DMS153 treated with DMSO at 0.1 percent for 48 hours (cell line): ENCODE measurements around the gene PHKB.

ENCODE experiments used
- DNase-seq: peaks from one replicate; lab custom pipeline; 2025; ENCODE audit not compliant: unreplicated experiment; lab: John Stamatoyannopoulos, UW

PHKB gene

DNA sequence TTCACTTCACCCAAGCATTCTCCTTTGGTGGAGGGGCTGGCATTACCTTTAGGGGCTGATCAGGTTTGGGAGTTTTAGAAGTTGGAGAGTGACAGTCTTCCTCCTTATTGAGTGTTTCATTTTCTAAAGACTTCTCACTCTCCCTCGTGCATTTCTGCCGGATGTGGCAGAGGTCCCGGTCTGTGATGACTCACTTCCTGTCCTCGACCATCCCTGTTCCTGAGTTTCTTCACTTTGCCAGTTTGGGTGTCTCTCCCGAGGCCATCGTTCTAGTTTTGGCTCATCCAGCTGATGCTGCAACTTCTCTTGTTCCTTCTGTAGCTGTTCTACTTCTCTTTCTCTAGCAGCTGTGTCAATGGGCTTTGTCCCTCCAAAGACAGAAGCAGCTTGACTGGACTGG, 104.3 kb downstream of the PHKB start:
- no peak for DNase-seq

- DNase-seq = no peak
Measured at GRCh38 chr16:47567321-47567720, 106.2 kb downstream of the PHKB start.

DNA sequence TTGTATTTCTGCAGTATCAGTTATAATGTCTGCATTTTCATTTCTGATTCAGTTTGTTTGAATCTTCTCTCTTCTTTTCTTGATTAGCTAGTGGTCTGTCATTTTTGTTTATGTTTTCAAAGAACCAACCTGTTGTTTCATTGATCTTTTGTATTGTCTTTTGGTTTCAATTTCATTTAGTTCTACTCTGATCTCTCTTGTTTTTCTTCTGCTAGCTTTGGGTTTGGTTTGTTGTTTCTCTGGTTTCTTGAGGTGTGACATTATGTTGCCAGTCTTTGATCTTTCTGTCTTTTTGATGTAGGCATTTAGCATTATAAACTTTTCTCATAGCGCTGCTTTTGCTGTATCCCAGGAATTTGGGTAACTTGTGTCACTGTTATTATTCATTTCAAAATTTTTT, 107.2 kb downstream of the PHKB start:
- no peak for DNase-seq

- DNase-seq = no peak
Measured at GRCh38 chr16:47571049-47571448, 109.9 kb downstream of the PHKB start.

DNA sequence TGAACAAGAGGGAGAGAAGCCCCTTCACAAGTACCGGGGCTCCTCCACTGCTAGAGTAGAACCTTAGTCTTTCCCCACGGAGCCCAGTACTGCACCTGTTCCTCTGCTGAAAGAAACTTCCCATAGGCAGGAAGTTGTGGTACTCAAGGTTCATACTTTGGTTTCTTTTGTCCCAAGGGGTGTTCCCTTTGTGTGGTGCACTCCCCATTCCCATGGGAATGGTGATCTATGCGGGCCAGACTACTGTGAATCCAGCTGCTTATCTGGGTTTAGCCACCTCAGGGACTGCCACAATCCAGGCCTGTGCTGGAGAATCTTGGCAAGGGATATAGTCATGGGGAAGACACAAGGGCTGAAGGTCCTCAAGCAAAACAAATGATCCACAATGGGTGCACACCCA, 110.6 kb downstream of the PHKB start:
- DNase-seq = no peak

GRCh38 chr16:47574091-47575054, 113.2 kb downstream of the PHKB start:
- no peak for DNase-seq

GRCh38 chr16:47577029-47577428, 115.9 kb downstream of the PHKB start:
- DNase-seq = no peak

DNA sequence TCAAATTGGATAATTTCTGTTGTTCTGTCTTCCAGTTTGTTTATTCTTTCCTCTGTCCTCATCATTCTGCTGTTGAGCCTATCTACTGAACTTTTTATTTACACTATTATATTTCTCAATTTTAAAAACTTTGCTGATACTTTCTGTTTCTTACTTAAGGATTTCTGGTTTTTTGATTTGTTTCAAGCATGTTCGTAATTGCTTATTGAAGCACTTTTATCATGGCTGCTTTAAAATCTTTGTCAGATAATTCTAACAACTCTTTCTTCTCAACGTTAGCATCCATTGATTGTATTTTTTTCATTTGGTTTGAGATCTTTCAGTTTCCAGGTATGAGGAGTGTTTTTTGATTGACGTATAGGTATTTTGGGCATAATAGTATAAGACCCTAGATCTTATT, 116.9 kb downstream of the PHKB start:
- no peak for DNase-seq

GRCh38 chr16:47578573-47578972, 117.4 kb downstream of the PHKB start:
- DNase-seq = no peak

- DNase-seq = no peak
Measured at GRCh38 chr16:47581114-47581513, 120.0 kb downstream of the PHKB start.

GRCh38 chr16:47584464-47585225, 123.5 kb downstream of the PHKB start:
- DNase-seq = no peak

GRCh38 chr16:47586121-47586520, 125.0 kb downstream of the PHKB start:
- DNase-seq = no peak

DNA sequence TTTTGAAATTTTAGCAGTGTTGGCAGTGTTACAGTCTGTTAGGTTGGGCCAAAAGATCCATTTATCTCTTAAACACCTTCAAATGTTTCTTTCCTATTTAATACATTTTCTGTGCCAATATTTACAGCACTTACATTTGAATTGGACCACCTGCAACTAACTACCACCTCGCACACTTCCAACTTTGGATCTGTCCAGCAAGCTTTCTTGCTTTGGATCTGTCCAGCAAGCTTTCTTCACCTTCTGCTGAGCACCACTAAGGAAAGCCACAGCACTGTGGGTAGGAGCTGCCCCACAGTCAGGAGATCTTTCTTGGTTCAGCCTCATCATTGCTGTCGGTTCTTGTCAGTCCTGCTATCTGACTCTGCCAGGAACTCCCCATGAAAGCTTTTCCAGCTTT, 129.3 kb downstream of the PHKB start:
- DNase-seq = no peak

DNA sequence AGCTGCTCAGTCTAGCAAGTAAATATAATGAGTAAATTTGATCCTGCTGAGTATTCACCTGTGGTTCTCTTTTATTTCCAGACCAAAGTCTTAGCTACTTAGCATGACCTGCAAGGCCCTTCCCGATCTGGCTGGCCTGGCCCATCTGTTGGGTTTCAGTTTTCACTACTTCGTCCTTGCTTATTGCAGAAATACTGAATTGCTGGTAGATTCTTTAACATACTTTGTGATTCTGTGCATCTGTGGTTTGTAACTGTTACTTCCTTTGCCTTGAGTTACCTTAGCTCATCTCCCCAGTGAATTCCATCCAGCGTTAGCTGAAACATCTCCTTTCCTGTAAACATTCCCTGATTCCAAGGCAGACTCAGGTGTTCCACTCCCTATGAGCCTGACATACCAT, 131.1 kb downstream of the PHKB start:
- no peak for DNase-seq

- no peak for DNase-seq
Measured at GRCh38 chr16:47599512-47599911, 138.4 kb downstream of the PHKB start.

GRCh38 chr16:47600376-47600775, 139.2 kb downstream of the PHKB start:
- DNase-seq = no peak

DNA sequence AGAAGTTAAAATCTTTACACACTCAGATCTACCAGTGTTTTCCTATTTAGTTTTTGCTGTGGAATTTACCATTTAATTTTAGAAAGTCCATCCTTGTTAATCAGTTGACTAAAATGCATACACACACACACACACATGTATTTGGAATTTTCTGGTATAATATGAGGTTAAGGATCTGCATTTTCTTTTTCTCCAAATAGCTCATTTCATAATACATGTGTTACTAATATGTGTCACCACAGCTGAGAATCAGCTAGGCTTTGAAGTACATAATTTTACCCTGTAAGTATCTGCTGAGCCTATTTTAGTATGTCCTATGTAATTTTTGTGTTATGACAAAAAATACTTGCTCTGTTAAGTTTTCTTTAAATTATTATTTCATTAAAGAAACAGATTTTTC, 143.2 kb downstream of the PHKB start:
- DNase-seq = no peak

- DNase-seq = no peak
Measured at GRCh38 chr16:47611042-47611441, 149.9 kb downstream of the PHKB start.

DNA sequence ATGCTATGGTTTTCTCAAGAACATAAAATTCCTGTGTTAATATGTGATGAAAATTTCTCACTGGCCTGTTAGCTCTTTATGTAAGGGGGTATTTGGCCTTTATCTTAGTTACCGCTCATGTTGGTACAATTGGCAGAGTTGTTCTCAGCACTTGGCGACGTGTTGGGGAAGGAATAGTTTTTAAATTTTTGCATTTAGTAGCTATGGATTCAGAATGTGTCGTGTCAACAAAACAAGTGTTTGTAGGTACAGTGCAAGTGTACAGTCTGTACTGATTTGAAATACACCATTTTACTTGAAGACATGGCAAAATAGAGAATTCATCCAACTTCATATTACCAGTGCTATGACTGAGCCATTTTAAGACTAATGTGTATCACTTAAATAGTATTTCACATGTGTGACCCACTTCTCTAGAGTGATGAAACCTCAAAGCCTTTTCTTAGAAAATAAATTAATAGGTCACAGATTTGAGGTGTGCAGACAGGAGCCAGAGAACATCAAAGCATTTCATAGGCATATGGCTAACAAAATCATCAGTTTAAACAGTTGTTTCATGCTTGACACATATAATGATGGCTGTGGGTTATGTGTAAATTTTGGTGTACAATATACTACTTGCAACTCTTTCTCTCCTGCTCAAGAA, 150.8 kb downstream of the PHKB start:
- DNase-seq = no peak

DNA sequence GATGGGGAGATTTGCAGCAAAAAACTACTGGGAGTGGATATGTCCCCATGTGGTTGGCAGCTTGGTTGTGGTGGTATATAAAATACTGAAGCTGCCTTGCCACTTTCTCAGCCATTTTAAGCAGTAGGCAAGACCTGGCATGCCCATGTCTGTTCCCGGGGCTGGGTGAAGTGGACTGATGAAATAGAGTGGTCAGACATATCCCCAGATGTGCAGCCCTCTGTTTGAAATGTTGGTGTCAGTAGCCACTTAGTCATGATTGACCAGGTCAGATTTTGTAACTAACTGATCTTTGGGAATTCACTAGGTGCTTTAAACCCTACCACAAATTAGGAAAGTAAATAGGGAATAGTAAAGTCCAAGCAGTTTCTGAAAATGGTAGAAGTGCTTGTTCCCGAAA, 151.6 kb downstream of the PHKB start:
- DNase-seq = no peak

DNA sequence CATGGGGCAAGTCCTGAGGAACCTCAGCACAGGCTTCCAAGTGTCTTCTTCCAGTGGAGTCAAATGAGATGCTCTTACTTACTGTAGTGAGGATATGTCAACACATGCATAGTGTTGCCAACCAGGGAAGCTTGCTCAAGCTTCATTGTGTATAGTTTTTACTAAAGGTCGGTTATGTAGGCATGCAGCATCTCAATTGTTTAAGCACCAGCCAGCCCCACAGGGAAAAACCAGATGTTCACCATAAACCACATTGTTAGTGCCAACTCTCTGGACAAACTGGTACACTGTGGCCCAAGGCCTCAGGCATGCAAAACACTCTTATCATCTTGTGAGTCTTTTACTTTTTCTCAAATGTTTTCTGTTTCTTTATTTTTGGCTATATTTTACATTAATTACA, 152.1 kb downstream of the PHKB start:
- DNase-seq = no peak

DNA sequence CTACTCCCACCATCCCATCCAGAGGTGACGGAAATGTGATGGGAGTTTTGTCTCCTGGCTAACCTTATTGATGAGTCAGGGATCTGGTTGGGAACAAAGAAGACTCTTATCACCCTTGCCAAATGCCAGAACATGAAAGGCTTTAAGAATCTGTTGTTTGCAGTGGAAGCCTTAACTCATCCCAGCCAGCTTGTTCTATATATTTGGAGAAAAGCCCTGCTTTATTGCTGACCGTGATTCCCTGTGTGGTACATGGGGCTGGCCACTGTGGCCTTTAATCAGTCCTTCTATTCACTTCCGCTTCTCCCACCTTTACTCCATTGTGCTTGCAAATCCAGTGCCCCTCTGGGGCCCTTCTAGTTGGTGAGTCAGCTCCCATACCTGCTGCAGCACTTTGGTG, 156.6 kb downstream of the PHKB start:
- no peak for DNase-seq
